ENCODE measurements around the gene ADCY5.

Gene ADCY5

GRCh38 chr3:123424999-123425712 is 23.7 kb downstream of the ADCY5 start:
- TF ChIP-seq CTCF (IDR thresholded peaks at IDR 0.05; ENCODE audit: poor library complexity, severe bottlenecking): no peak
- no peak overlapping the region for H3K27ac ChIP-seq (ENCODE audit: poor library complexity, severe bottlenecking)
- no peak overlapping the region for H3K4me3 ChIP-seq (ENCODE audit: severe bottlenecking)
- DNase-seq (ENCODE audit: low spot score) (no peak), ATAC-seq (ENCODE audit: low read depth) (no peak)
- no peaks in the 10 kb centered on the region for H3K4me1 ChIP-seq (ENCODE audit: insufficient read depth, poor library complexity, severe bottlenecking)
- H3K9me3 ChIP-seq (ENCODE audit: severe bottlenecking): no peaks in the 10 kb centered on the region
- H3K36me3 ChIP-seq (ENCODE audit: low read depth): no peaks in the 10 kb centered on the region
- H3K27me3 ChIP-seq (ENCODE audit: insufficient read depth, poor library complexity, severe bottlenecking): peaks cover 6% of the 10 kb centered on the region

GRCh38 chr3:123424321-123424998 is 24.4 kb downstream of the ADCY5 start:
- H3K27me3 ChIP-seq (ENCODE audit: insufficient read depth, poor library complexity, severe bottlenecking): peaks cover 6% of the 10 kb centered on the region
- H3K4me3 ChIP-seq (ENCODE audit: severe bottlenecking): no peak overlapping the region
- no peak for DNase-seq (ENCODE audit: low spot score)
- H3K4me1 ChIP-seq (ENCODE audit: insufficient read depth, poor library complexity, severe bottlenecking): no peaks in the 10 kb centered on the region
- H3K36me3 ChIP-seq (ENCODE audit: low read depth): no peaks in the 10 kb centered on the region
- H3K27ac ChIP-seq (ENCODE audit: poor library complexity, severe bottlenecking): no peak overlapping the region
- TF ChIP-seq CTCF (IDR thresholded peaks at IDR 0.05; ENCODE audit: poor library complexity, severe bottlenecking): no peak
- no peak for ATAC-seq (ENCODE audit: low read depth)
- no peaks in the 10 kb centered on the region for H3K9me3 ChIP-seq (ENCODE audit: severe bottlenecking)

GRCh38 chr3:123423806-123424205 is 25.1 kb downstream of the ADCY5 start:
- no peaks in the 10 kb centered on the region for H3K36me3 ChIP-seq (ENCODE audit: low read depth)
- H3K9me3 ChIP-seq (ENCODE audit: severe bottlenecking): no peaks in the 10 kb centered on the region
- H3K4me1 ChIP-seq (ENCODE audit: insufficient read depth, poor library complexity, severe bottlenecking): no peaks in the 10 kb centered on the region
- H3K27ac ChIP-seq (ENCODE audit: poor library complexity, severe bottlenecking): no peak overlapping the region
- H3K4me3 ChIP-seq (ENCODE audit: severe bottlenecking): no peak overlapping the region
- TF ChIP-seq CTCF (IDR thresholded peaks at IDR 0.05; ENCODE audit: poor library complexity, severe bottlenecking): no peak
- ATAC-seq (ENCODE audit: low read depth): no peak
- peaks cover 6% of the 10 kb centered on the region for H3K27me3 ChIP-seq (ENCODE audit: insufficient read depth, poor library complexity, severe bottlenecking)
- no peak for DNase-seq (ENCODE audit: low spot score)

GRCh38 chr3:123423031-123423430 is 25.9 kb downstream of the ADCY5 start:
- TF ChIP-seq CTCF (IDR thresholded peaks at IDR 0.05; ENCODE audit: poor library complexity, severe bottlenecking): no peak
- Histone ChIP-seq H3K4me3 (ENCODE audit: severe bottlenecking) (no peak overlapping the region), H3K27me3 (ENCODE audit: insufficient read depth, poor library complexity, severe bottlenecking) (peaks cover 6% of the 10 kb centered on the region), H3K4me1 (ENCODE audit: insufficient read depth, poor library complexity, severe bottlenecking) (no peaks in the 10 kb centered on the region), H3K27ac (ENCODE audit: poor library complexity, severe bottlenecking) (no peak overlapping the region), H3K36me3 (ENCODE audit: low read depth) (no peaks in the 10 kb centered on the region), H3K9me3 (ENCODE audit: severe bottlenecking) (no peaks in the 10 kb centered on the region)
- DNase-seq (ENCODE audit: low spot score) (no peak), ATAC-seq (ENCODE audit: low read depth) (no peak)

- no peak for ATAC-seq (ENCODE audit: low read depth)
- TF ChIP-seq CTCF (IDR thresholded peaks at IDR 0.05; ENCODE audit: poor library complexity, severe bottlenecking): no peak
- no peak for DNase-seq (ENCODE audit: low spot score)
- Histone ChIP-seq H3K9me3 (ENCODE audit: severe bottlenecking) (no peaks in the 10 kb centered on the region), H3K36me3 (ENCODE audit: low read depth) (no peaks in the 10 kb centered on the region), H3K27me3 (ENCODE audit: insufficient read depth, poor library complexity, severe bottlenecking) (peaks cover 3% of the 10 kb centered on the region), H3K4me3 (ENCODE audit: severe bottlenecking) (no peak overlapping the region), H3K27ac (ENCODE audit: poor library complexity, severe bottlenecking) (no peak overlapping the region), H3K4me1 (ENCODE audit: insufficient read depth, poor library complexity, severe bottlenecking) (no peaks in the 10 kb centered on the region)
These were observed 26.4 kb downstream of the ADCY5 start for GRCh38 chr3:123422457-123422856.
